ENCODE measurements around the gene ALAS2.
"Not testable (repeated sequence)": the region's sequence is repeated elsewhere in the genome, so short reads cannot be mapped to it uniquely, and the experiment has no call there.

DNA sequence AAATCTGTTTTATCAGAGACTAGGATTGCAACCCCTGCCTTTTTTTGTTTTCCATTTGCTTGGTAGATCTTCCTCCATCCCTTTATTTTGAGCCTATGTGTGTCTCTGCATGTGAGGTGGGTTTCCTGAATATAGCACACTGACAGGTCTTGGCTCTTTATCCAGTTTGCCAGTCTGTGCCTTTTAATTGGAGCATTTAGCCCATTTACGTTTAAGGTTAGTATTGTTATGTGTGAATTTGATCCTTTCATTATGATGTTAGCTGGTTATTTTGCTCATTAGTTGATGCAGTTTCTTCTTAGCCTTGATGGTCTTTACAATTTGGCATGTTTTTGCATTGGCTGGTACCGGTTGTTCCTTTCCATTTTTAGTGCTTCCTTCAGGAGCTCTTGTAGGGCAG is 19.8 kb upstream of the ALAS2 start:
- TF ChIP-seq, protein P1, sequence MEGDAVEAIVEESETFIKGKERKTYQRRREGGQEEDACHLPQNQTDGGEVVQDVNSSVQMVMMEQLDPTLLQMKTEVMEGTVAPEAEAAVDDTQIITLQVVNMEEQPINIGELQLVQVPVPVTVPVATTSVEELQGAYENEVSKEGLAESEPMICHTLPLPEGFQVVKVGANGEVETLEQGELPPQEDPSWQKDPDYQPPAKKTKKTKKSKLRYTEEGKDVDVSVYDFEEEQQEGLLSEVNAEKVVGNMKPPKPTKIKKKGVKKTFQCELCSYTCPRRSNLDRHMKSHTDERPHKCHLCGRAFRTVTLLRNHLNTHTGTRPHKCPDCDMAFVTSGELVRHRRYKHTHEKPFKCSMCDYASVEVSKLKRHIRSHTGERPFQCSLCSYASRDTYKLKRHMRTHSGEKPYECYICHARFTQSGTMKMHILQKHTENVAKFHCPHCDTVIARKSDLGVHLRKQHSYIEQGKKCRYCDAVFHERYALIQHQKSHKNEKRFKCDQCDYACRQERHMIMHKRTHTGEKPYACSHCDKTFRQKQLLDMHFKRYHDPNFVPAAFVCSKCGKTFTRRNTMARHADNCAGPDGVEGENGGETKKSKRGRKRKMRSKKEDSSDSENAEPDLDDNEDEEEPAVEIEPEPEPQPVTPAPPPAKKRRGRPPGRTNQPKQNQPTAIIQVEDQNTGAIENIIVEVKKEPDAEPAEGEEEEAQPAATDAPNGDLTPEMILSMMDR (IDR thresholded peaks at IDR 0.05), result not testable (repeated sequence)
- not testable (repeated sequence) for TF ChIP-seq POLR2A (IDR thresholded peaks at IDR 0.05)
